SJSA1 (cell line): ENCODE data around the gene ATP2A1. TPM values are rescaled to one million over a fixed set of nuclear protein-coding genes. Genes with fewer than 3 reads are reported as not detected.
"Not testable (repeated sequence)": the region's sequence is repeated elsewhere in the genome, so short reads cannot be mapped to it uniquely, and the experiment has no call there.

Source experiments
- DNase-seq, 2 experiments: peaks; one replicate each; pipeline ENCODE4 v3.0.0-alpha.2; 2015 to 2020; ENCODE audit warnings: low spot score in 2 of 2, low read depth in 1 of 2
- H3K27ac ChIP-seq: fragments of 250-450 bp; sonication (Bioruptor Pico); 2 replicates; pipeline ENCODE4 v1.5.1; 2020; ENCODE audit warnings: mild to moderate bottlenecking, moderate library complexity
- H3K27me3 ChIP-seq: fragments of 250-450 bp; sonication (Bioruptor Pico); replicated peaks from 2 replicates; pipeline ENCODE4 v1.5.1; 2020; ENCODE audit warnings: mild to moderate bottlenecking, moderate library complexity
- H3K36me3 ChIP-seq: fragments of 250-450 bp; sonication (Bioruptor Pico); 2 replicates; pipeline ENCODE4 v1.5.1; 2020; ENCODE audit warnings: mild to moderate bottlenecking
- H3K4me1 ChIP-seq: fragments of 250-450 bp; sonication (Bioruptor Pico); replicated peaks from 2 replicates; pipeline ENCODE4 v1.6.1; 2021; ENCODE audit warnings: mild to moderate bottlenecking
- H3K4me3 ChIP-seq: fragments of 250-450 bp; sonication (Bioruptor Pico); 2 replicates; pipeline ENCODE4 v1.5.1; 2020; ENCODE audit warnings: mild to moderate bottlenecking
- H3K9me3 ChIP-seq: fragments of 250-450 bp; sonication (Bioruptor Pico); replicated peaks from 2 replicates; pipeline ENCODE4 v1.5.1; 2020; ENCODE audit warnings: mild to moderate bottlenecking
- total RNA-seq: library from RNA; depleted of rRNA; stranded (reverse); fragments of >200 nt; shearing (Covaris generic); gene quantifications from 2 replicates; pipeline ENCODE4 v1.2.3, GENCODE V29; 2014

The ATP2A1 gene
- total RNA-seq, 1 experiment from 2014 or later, result 0.53 TPM

DNA sequence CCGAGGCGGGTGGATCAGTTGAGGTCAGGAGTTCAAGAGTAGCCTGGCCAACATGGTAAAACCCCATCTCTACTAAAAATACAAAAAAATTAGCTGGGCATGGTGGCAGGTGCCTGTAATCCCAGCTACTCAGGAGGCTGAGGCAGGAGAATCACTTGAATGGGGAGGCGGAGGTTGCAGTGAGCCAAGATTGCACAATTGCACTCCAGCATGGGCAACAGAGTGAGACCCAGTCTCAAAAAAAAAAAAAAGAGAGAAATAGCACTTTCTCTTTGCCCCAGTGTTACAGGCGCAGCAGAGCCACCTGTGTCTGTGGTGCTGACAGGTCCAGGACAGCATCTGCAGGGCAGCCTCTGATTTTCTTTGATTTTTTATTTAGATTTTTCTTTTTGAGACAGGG lies 3.3 kb downstream of the ATP2A1 start:
- not testable (repeated sequence) for H3K4me3 ChIP-seq, DNase-seq, H3K36me3 ChIP-seq, H3K27ac ChIP-seq, H3K27me3 ChIP-seq, H3K9me3 ChIP-seq
- peaks cover 12% of the 10 kb centered on the region for H3K4me1 ChIP-seq

DNA sequence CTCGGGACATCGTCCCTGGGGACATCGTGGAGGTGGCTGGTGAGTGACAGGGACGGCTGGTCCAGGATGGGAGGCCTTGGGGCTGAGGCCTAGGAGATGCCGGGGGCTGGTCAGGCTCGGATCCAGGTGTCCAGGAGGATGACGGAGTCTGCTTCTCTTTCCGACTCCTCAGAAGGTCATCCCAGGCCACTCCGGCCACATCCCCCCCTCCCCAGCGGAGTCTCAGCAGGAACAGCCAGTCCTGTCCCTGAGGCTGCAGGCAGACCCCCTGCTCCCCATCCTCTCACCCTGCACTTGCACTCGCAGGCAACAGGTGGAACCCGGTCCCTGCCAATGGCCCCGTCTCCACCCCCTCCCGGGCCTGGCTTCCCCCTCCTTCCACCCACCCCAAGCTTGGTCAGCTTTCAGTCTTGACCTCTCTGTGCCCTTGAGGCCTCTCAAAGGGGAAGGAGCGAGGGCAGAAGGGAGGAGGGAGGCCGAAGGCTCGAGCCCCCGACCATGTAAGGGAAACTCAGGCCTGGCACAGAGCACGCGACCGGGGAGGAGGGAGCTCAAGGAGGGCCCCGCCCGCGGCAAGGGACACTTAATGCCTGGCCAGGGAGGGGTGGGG lies 4.4 kb downstream of the ATP2A1 start:
- Histone ChIP-seq H3K4me1 (peaks cover 12% of the 10 kb centered on the region), H3K27me3 (no peaks in the 10 kb centered on the region), H3K9me3 (no peaks in the 10 kb centered on the region), H3K27ac (no peak overlapping the region), H3K36me3 (no peaks in the 10 kb centered on the region), H3K4me3 (no peak overlapping the region)
- DNase-seq, result peak in 1 of 2 experiments; percentile 40

DNA sequence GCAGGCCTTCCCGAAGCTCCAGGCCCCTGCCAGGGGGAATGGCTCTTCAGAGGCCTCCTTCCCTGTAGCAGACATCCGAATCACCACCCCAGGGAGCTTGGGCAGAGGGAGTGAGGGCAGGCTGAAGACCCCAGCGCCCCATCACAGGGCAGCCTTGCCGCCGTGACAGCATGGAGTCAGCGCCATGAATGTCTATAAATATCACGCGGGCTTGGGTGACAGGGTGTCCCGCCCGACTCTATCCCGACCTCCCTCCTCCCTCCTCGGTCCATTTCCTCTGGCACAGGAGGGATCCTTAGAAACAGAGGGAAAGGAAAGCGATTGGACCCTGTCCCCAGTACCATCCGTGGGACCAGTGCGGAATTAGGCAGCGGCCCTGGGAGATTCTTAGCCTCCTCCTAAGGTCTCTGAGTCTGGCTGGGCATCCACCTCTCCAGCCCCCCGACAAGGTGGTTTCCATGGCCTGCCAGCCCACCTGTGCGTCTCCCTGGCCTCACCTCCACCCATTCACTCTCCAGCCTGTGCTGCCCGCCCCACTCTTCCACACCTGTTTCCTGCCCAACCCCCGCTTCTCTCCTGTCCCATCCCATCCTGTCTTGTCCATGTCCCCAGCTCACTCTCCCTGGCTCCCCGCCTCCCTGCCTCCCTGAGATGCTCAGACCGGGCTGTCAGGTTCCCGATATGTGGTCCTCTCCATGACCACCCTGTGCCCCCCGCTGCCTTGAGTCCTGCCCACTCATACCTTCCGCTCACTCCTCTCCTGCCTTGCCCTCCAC lies 5.1 kb downstream of the ATP2A1 start:
- peak in 1 of 2 experiments; percentile 41 for DNase-seq
- Histone ChIP-seq H3K4me1 (peaks cover 11% of the 10 kb centered on the region), H3K9me3 (no peaks in the 10 kb centered on the region), H3K36me3 (no peaks in the 10 kb centered on the region), H3K4me3 (no peak overlapping the region), H3K27ac (no peak overlapping the region), H3K27me3 (no peaks in the 10 kb centered on the region)

- DNase-seq, result no peak
- H3K36me3 ChIP-seq, result no peaks in the 10 kb centered on the region
- no peaks in the 10 kb centered on the region for H3K27me3 ChIP-seq
- H3K4me1 ChIP-seq, result peaks cover 8% of the 10 kb centered on the region
- no peak overlapping the region for H3K27ac ChIP-seq
- H3K4me3 ChIP-seq, result no peak overlapping the region
- H3K9me3 ChIP-seq, result no peaks in the 10 kb centered on the region
These were observed 5.8 kb downstream of the ATP2A1 start for GRCh38 chr16:28884045-28884444.

DNA sequence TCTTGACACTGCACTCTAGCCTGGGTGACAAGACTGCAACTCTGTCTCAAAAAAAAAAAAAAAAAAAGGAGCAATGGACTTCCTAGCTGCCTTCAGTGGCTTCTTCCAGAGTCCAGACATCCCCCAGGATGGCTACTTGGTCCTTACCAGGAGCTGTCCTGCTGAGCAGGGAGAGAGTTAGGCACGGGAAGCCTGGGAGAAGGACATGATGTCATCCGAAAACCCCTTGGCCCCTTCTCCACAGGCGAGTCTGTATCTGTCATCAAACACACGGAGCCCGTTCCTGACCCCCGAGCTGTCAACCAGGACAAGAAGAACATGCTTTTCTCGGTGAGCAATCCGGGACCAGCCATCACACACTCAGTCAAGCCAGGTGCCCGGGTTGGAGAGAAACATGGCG lies 8.7 kb downstream of the ATP2A1 start:
- Histone ChIP-seq H3K4me1 (no peaks in the 10 kb centered on the region), H3K9me3 (no peaks in the 10 kb centered on the region), H3K4me3 (no peak overlapping the region), H3K36me3 (no peaks in the 10 kb centered on the region), H3K27me3 (no peaks in the 10 kb centered on the region), H3K27ac (no peak overlapping the region)
- no peak for DNase-seq

- not testable (repeated sequence) for H3K4me3 ChIP-seq
These were observed 12.1 kb downstream of the ATP2A1 start for GRCh38 chr16:28890355-28890754.

DNA sequence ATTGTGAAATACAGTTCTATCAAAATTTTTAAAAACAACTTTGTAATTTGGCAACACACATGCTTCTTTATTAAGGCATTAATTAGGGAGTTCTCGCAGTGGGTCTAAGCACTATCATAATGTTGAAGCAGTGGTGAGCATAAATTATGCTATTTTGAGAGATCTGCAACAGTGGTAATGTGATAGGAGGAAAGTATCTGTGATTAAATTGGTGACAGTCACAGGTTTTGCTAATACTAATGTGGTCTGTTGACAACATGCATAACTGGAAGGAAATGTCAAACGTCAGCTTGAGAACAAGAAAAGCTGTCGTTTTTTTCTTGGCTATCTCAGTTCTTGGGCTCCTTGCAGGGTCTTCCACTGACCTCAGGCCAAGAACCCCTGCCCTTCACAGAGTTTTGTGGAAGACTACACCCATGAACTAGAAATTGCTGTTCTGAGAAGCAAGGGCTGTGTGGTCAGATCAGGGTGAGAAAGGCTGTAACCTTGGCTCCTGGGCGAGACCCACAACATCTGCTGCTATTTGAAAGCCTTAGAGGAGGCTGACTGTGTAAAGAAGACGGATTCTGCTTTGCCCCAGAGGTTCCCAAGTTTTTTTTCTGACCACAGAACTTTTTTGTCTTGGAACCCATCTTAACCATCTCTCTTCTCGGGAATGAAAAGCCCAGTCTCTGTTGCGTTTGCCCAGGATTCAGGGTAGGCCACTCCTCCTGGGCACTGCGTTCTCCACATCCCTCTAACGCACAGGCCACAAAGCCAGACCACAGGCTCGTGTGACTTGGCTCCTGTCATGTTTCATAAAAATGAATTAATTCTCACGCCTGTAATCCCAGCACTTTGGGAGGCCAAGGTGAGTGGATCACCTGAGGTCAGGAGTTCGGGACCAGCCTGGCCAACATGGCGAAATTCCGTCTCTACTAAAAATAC lies 13.9 kb downstream of the ATP2A1 start:
- no peak overlapping the region for H3K27ac ChIP-seq
- H3K4me3 ChIP-seq, result no peak overlapping the region
- no peaks in the 10 kb centered on the region for H3K36me3 ChIP-seq
- no peak for DNase-seq
- H3K27me3 ChIP-seq, result no peaks in the 10 kb centered on the region
- H3K4me1 ChIP-seq, result no peaks in the 10 kb centered on the region
- H3K9me3 ChIP-seq, result no peaks in the 10 kb centered on the region

More at GRCh38 chr16:28890355-28890754, 12.1 kb downstream of the ATP2A1 start:
- H3K4me1 ChIP-seq, H3K36me3 ChIP-seq, H3K27ac ChIP-seq, H3K27me3 ChIP-seq, H3K9me3 ChIP-seq, DNase-seq: not testable (repeated sequence)

DNA sequence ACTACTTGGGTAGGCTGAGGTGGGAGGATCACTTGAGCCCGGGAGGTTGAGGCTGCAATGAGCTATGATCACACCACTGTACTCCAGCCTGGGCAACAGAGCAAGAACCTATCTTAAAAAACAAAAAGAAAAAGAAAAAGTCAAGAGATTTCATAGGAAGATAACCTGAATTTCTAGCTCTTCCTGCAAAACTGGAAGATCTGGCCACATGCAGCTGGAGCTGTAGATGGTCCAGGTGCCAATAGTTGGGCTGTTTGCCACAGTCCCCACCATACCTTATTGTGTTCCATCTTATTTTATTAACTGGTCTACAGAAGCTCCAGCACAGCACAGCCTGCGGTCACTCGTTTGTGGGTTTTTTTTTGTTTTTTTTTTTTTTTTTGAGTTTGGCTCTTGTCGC lies 15.0 kb downstream of the ATP2A1 start:
- Histone ChIP-seq H3K4me1 (no peaks in the 10 kb centered on the region), H3K4me3 (no peak overlapping the region), H3K27me3 (no peaks in the 10 kb centered on the region), H3K9me3 (no peaks in the 10 kb centered on the region), H3K36me3 (no peaks in the 10 kb centered on the region), H3K27ac (no peak overlapping the region)
- no peak for DNase-seq

- Histone ChIP-seq H3K4me3 (no peak overlapping the region), H3K27me3 (no peaks in the 10 kb centered on the region)
These were observed 17.3 kb downstream of the ATP2A1 start for GRCh38 chr16:28895609-28896008.

DNA sequence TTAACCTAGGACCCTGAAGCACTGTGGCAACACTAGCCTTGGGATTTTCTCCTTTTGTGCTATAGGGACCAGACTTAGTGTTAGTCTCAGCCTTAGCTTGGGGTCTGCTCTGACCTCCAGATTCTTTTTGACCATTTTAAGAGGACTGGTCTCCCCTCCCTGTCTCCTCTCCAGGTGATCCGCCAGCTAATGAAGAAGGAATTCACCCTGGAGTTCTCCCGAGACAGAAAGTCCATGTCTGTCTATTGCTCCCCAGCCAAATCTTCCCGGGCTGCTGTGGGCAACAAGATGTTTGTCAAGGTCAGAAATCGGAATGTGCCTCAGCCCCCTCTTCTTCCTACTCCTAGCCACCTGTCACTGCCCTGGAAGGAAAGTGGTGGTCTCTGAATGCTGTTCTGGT lies 19.5 kb downstream of the ATP2A1 start:
- no peak overlapping the region for H3K4me3 ChIP-seq
- H3K4me1 ChIP-seq, result no peaks in the 10 kb centered on the region
- H3K9me3 ChIP-seq, result no peaks in the 10 kb centered on the region
- H3K36me3 ChIP-seq, result no peaks in the 10 kb centered on the region
- no peaks in the 10 kb centered on the region for H3K27me3 ChIP-seq
- DNase-seq, result no peak
- no peak overlapping the region for H3K27ac ChIP-seq

More at GRCh38 chr16:28895609-28896008, 17.3 kb downstream of the ATP2A1 start:
- Histone ChIP-seq H3K27ac (no peak overlapping the region), H3K36me3 (no peaks in the 10 kb centered on the region), H3K4me1 (no peaks in the 10 kb centered on the region), H3K9me3 (no peaks in the 10 kb centered on the region)
- DNase-seq, result no peak

GRCh38 chr16:28898266-28898665 lies 20.0 kb downstream of the ATP2A1 start:
- no peak for DNase-seq
- Histone ChIP-seq H3K27me3 (no peaks in the 10 kb centered on the region), H3K4me1 (no peaks in the 10 kb centered on the region), H3K27ac (no peak overlapping the region), H3K9me3 (no peaks in the 10 kb centered on the region), H3K36me3 (no peaks in the 10 kb centered on the region), H3K4me3 (no peak overlapping the region)

GRCh38 chr16:28898942-28899341 lies 20.7 kb downstream of the ATP2A1 start:
- H3K27me3 ChIP-seq, result no peaks in the 10 kb centered on the region
- H3K36me3 ChIP-seq, result no peaks in the 10 kb centered on the region
- no peak overlapping the region for H3K27ac ChIP-seq
- no peaks in the 10 kb centered on the region for H3K9me3 ChIP-seq
- DNase-seq, result no peak
- no peaks in the 10 kb centered on the region for H3K4me1 ChIP-seq
- H3K4me3 ChIP-seq, result no peak overlapping the region

- no peaks in the 10 kb centered on the region for H3K27me3 ChIP-seq
- no peak for DNase-seq
- no peak overlapping the region for H3K4me3 ChIP-seq
- H3K4me1 ChIP-seq, result no peaks in the 10 kb centered on the region
- H3K9me3 ChIP-seq, result no peaks in the 10 kb centered on the region
- no peak overlapping the region for H3K27ac ChIP-seq
- peaks cover 8% of the 10 kb centered on the region for H3K36me3 ChIP-seq
These were observed 21.7 kb downstream of the ATP2A1 start for GRCh38 chr16:28899882-28900590.
